Measurements from ENCODE around the gene ZFHX3. TPM values are rescaled to one million over a fixed set of nuclear protein-coding genes. Genes with fewer than 3 reads are reported as not detected.

The ZFHX3 gene
- total RNA-seq, 1 experiment from 2014 or later: 2.0 TPM

DNA sequence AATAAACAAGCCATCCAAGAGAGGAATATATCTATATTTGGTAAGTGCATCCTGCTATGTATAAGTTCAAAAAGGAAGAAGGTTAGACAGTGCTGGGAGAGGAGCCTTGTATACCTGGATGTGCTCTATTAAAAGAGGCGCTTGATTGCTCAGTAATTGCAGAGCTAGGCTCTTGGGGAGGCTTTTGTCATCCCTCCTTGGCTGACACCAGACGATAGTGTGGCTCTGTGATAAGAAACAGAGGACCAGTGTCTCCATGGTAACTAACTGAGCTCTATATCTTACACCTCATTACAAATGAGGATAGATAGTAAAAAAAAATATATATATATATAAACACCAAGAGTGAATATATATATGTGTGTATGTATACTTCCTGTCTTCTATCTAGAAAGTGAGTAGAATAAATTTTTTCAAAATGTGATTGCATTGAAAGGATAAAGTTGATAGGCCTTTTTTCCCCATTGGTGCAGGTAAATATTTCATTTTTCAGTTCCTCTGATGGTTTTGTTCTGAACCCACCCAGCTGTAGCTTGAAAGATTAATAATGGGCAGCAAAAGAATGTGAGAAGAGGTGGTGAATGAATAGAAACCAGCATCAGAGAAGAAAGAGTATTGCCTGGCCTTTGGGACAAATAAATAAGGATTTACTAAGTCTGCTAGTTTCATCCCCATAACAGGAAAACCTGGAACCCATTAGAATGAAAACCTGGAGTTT, 303.7 kb downstream of the ZFHX3 start:
- DNase-seq (ENCODE audit: low read depth): no peak

DNA sequence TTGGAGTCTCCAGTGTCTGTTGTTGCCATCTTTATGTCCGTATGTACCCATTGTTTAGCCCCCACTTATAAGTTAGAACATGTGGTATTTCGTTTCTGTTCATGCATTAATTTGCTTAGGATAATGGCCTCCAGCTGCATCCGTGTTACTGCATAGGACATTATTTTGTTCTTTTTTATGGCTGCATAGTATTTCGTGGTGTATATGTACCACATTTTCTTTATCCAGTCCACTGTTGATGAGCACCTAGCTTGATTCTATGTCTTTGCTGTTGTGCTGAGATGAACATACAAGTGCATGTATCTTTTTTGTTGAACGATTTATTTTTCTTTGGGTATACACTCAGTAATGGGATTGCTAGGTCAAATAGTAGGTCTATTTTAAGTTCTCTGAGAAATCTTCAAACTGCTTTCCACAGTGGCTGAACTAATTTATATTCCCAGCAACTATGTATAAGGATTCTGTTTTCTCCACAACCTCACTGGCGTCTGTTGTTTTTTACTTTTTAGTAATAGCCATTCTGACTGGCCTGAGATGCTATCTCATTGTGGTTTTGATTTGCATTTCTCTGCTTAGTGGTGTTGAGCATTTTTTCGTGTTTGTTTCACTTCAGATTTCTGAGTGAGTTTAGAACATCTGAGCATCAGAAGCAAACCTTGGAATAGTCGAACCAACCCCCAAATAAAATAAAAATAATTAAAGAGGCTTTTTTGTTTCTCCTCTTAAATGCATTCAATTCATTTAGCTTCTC, 304.7 kb downstream of the ZFHX3 start:
- DNase-seq (ENCODE audit: low read depth): no peak

DNA sequence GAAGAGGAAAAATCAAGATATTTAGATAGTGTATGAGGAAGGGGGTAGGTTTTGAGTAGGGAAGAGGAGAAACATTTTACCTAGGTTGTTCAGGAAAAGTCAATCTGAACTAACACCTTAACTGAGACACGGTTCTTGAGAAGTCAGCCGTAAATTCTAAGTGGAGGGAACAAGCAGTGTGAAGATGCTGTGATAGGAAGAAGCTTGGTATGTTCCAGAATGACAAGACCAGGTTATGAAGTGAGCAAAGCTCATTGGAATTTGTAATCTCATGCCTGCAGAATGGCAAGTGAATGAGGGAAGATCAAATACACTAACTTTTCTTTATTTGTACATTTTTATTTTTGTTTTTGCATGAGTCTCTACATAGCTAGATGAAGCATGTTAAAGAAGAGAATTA, 307.6 kb downstream of the ZFHX3 start:
- DNase-seq (ENCODE audit: low read depth): no peak

DNA sequence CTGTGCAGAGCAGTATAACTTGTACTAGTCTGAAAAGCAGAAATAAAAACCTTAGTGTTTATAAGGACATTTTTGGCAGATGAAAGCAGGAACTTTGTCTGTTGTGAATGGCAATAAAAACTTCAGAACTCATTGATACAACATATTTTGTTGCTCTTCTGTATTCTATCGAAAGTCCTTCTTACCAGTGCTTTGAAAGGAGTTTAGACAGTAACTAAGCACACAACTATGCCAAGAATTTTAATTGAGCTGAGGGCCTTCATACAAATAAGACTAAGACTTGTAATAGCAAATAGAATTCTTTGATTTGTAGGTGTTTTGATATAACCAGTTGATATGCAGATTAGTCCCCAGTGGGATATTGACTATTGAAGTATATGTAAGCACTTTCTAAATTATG, 308.4 kb downstream of the ZFHX3 start:
- peak; percentile 11 for DNase-seq (ENCODE audit: low read depth)

GRCh38 chr16:72736074-72736473, 311.9 kb downstream of the ZFHX3 start:
- no peak for DNase-seq (ENCODE audit: low read depth)
